BJ (cell line): ENCODE results near the gene C1QTNF1. TPM values are rescaled to one million over a fixed set of nuclear protein-coding genes. Genes with fewer than 3 reads are reported as not detected.

ENCODE experiments used
- CTCF ChIA-PET: fragments of 350-600 bp; formaldehyde crosslinking; extraction: SDS; loops from one replicate; lab custom pipeline; 2021; ENCODE audit warnings: antibody characterized with exemption, inconsistent platforms; lab: Yijun Ruan, JAX
- POLR2A ChIA-PET: fragments of 300-600 bp; sonication (Branson Sonifier 250); formaldehyde crosslinking; extraction: SDS; loops from one replicate; lab custom pipeline; 2021; ENCODE audit warnings: antibody characterized with exemption; lab: Charles Lee
- DNase-seq: peaks from one replicate; pipeline ENCODE4 v3.0.0-alpha.2; 2011; ENCODE audit warnings: low read depth
- H3K27me3 ChIP-seq: 2 replicates; pipeline ENCODE4 v1.6.0; 2011; ENCODE audit warnings: low read length; ENCODE audit not compliant: control insufficient read depth, insufficient read depth
- H3K36me3 ChIP-seq: 2 replicates; pipeline ENCODE4 v1.5.1; 2011; ENCODE audit warnings: low read length; ENCODE audit not compliant: control insufficient read depth, insufficient read depth
- H3K4me3 ChIP-seq: 2 replicates; pipeline ENCODE4 v1.5.1; 2011; ENCODE audit warnings: low read depth, mild to moderate bottlenecking, control low read depth, low read length
- polyA plus RNA-seq: library from polyadenylated mRNA; depleted of rRNA; stranded (reverse); fragments of >200 nt; gene quantifications from 2 replicates; pipeline ENCODE4 v1.2.3, GENCODE V29; 2011
- TF ChIP-seq, protein P1 (sequence below): IDR thresholded peaks from 2 replicates; pipeline ENCODE4 v1.5.1; 2011; ENCODE audit warnings: low read depth, mild to moderate bottlenecking, control low read depth, inconsistent platforms, low read length, moderate library complexity; ENCODE audit not compliant: insufficient read depth

Gene C1QTNF1
- polyA plus RNA-seq, 1 experiment: 20.7 TPM

GRCh38 chr17:79000396-79001189 is 23.4 kb upstream of the C1QTNF1 start:
- ChIA-PET POLR2A (no interaction called here), CTCF (interaction anchor here (0.7 kb wide), 1 partner anchor 392 kb away, joined by 3 read pairs; no protein-coding TSS in a partner anchor)
- Histone ChIP-seq H3K27me3 (no peaks in the 10 kb centered on the region), H3K4me3 (no peak overlapping the region), H3K36me3 (peaks cover 20% of the 10 kb centered on the region)
- TF ChIP-seq, protein P1, sequence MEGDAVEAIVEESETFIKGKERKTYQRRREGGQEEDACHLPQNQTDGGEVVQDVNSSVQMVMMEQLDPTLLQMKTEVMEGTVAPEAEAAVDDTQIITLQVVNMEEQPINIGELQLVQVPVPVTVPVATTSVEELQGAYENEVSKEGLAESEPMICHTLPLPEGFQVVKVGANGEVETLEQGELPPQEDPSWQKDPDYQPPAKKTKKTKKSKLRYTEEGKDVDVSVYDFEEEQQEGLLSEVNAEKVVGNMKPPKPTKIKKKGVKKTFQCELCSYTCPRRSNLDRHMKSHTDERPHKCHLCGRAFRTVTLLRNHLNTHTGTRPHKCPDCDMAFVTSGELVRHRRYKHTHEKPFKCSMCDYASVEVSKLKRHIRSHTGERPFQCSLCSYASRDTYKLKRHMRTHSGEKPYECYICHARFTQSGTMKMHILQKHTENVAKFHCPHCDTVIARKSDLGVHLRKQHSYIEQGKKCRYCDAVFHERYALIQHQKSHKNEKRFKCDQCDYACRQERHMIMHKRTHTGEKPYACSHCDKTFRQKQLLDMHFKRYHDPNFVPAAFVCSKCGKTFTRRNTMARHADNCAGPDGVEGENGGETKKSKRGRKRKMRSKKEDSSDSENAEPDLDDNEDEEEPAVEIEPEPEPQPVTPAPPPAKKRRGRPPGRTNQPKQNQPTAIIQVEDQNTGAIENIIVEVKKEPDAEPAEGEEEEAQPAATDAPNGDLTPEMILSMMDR: no peak
- DNase-seq: no peak

- ChIA-PET CTCF (no interaction called here), POLR2A (no interaction called here)
- TF ChIP-seq, protein P1: no peak
- Histone ChIP-seq H3K36me3 (peaks cover 17% of the 10 kb centered on the region), H3K4me3 (no peak overlapping the region), H3K27me3 (no peaks in the 10 kb centered on the region)
- DNase-seq: no peak
Observed at GRCh38 chr17:79001190-79002020, 22.6 kb upstream of the C1QTNF1 start.

DNA sequence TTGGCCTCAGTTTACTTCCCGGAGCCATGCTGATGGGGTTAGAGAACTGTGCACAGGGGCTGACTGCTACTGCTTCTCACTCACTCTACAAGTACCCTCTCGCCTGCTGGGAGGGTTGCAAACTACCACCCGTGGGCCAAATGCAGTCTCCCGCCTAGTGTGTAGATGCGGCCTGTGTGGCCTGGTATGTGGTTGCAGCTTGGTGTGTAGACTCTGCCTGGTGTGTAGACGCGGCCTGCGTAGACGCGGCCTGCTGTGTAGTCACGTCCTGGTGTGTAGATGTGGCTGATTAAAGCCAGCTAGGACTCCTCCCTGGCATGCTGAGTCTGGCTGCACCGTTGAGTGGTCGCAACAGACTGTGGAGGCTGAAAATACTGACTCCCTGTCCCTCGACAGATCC is 21.7 kb upstream of the C1QTNF1 start:
- no peak for DNase-seq
- TF ChIP-seq, protein P1: no peak
- Histone ChIP-seq H3K36me3 (peaks cover 15% of the 10 kb centered on the region), H3K4me3 (no peak overlapping the region), H3K27me3 (no peaks in the 10 kb centered on the region)
- CTCF ChIA-PET: interaction anchor here (1.2 kb wide), 1 partner anchor 401 kb away, joined by 3 read pairs; no protein-coding TSS in a partner anchor
- POLR2A ChIA-PET: no interaction called here

GRCh38 chr17:79002796-79003593 is 21.0 kb upstream of the C1QTNF1 start:
- Histone ChIP-seq H3K36me3 (peaks cover 12% of the 10 kb centered on the region), H3K27me3 (no peaks in the 10 kb centered on the region), H3K4me3 (no peak overlapping the region)
- no peak for DNase-seq
- ChIA-PET CTCF (interaction anchor here (1.2 kb wide), 1 partner anchor 400 kb away, joined by 3 read pairs; no protein-coding TSS in a partner anchor), POLR2A (interaction anchor here (0.7 kb wide), 1 partner anchor 16 kb away, joined by 11 read pairs; no protein-coding TSS in a partner anchor)
- TF ChIP-seq, protein P1: no peak
